Embryonic facial prominence (tissue), 1 donor: ENCODE measurements around the gene SYS1.

Experiments used
- DNase-seq: peaks from one replicate; pipeline ENCODE4 v3.0.0-alpha.2; 2016; ENCODE audit errors: extremely low spot score

SYS1 gene

DNA sequence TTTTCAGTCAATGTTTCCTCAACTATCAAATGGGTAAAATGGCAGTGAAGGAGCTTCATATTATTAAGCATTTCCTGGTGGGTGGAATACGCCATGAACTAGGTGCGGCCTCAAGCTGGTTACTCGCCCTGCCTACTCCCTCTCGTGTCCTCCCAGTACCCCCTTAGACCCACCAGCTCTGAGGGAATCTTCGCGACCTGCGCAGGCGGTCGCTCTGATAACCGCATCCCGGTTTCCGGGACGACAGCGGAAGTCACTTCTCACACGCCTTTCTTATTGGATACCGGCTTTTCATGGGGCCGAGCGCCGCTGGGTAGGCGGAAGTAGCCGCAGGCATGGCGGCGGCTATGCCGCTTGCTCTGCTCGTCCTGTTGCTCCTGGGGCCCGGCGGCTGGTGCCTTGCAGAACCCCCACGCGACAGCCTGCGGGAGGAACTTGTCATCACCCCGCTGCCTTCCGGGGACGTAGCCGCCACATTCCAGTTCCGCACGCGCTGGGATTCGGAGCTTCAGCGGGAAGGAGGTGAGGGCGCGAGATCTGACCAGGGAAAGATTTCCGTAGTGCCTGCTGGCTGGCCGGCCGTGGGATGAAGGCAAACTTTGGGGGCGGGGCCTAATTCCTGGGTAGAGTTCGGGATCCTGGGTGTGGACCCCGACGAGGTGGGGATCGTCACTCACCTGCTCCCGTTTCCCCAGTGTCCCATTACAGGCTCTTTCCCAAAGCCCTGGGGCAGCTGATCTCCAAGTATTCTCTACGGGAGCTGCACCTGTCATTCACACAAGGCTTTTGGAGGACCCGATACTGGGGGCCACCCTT is 53.1 kb downstream of the SYS1 start, which contains the start of gene PIGT:
PIGT (plus strand) TSS at position 320 of the 816 bp plus-strand sequence; CDS start at position 336, 16 bp downstream.
- DNase-seq: peak; percentile 69

DNA sequence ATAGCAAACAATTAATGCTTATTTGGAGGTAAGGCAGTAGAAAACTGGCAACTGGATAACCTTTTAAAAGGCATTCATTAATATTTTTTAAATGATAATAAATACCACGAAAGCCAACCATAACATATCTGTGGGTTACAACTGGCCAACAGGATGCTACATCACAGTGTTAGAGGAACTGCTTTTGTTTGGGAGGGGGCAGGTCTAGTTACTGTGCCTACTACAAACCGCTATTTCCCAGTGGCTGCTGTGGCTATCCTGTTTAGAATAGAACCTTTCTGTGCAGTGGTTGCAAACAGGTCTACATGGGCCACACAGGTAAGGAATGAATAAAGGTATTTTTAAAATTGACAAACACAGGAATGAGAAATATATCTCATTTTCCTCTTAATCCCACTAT is 54.0 kb downstream of the SYS1 start:
- DNase-seq: no peak
